A549 (cell line): ENCODE measurements around the gene B4GALT1.

Experiments used
- CTCF ChIP-seq: fragments of >200 bp; sonication (Bioruptor Twin); formaldehyde crosslinking; IDR thresholded peaks from 3 replicates; pipeline ENCODE4 v1.5.1; 2016
- E2F6 ChIP-seq: IDR thresholded peaks from 2 replicates; pipeline ENCODE4 v1.6.1; 2012; ENCODE audit warnings: low read depth, borderline replicate concordance
- ZFP36 ChIP-seq: fragments of 450-650 bp; IDR thresholded peaks from 2 replicates; pipeline ENCODE4 v1.6.1; 2014; ENCODE audit warnings: borderline replicate concordance; ENCODE audit not compliant: partially characterized antibody

- TF ChIP-seq E2F6 (no peak), CTCF (no peak), ZFP36 (no peak)
Observed at GRCh38 chr9:33202018-33202417, 34.9 kb upstream of the B4GALT1 start.
